Measurements from ENCODE around the gene HYAL3. TPM values are rescaled to one million over a fixed set of nuclear protein-coding genes. Genes with fewer than 3 reads are reported as not detected.
A peak's percentile ranks its signal among the peaks of the same experiment; 100 is the strongest.

Gene HYAL3
- total and polyA plus RNA-seq, 2 of the 13 experiments (the other 11 are each of a cell fraction or from before 2014, with no cell fraction given): 5.5 to 10.4 TPM

- no peak for TF ChIP-seq GLMP (CRISPR knock-in tag; IDR thresholded peaks at IDR 0.05; ENCODE audit: borderline replicate concordance)
- TF ChIP-seq AGO2 (optimal IDR thresholded peaks at IDR 0.05; ENCODE audit: low read depth, low read length): peak; percentile 54
- no peak for TF ChIP-seq IRX3 (CRISPR knock-in tag; IDR thresholded peaks at IDR 0.05; ENCODE audit: borderline replicate concordance, low read depth)
- no peak for TF ChIP-seq RNF2 (conservative IDR thresholded peaks at IDR 0.05; ENCODE audit: low read depth)
- no peak for TF ChIP-seq ZNF143 (CRISPR knock-in tag; IDR thresholded peaks at IDR 0.05)
- no peak for TF ChIP-seq ATF7 (IDR thresholded peaks at IDR 0.05)
- TF ChIP-seq ATF7 (CRISPR knock-in tag; IDR thresholded peaks at IDR 0.05): no peak
- TF ChIP-seq ZFP90 (CRISPR knock-in tag; IDR thresholded peaks at IDR 0.05; ENCODE audit: borderline replicate concordance): no peak
- TF ChIP-seq ZNF597 (CRISPR knock-in tag; IDR thresholded peaks at IDR 0.05): no peak
- no peak for TF ChIP-seq ZNF224 (CRISPR knock-in tag; IDR thresholded peaks at IDR 0.05)
- no peak for TF ChIP-seq CREM (IDR thresholded peaks at IDR 0.05)
- TF ChIP-seq CREM (CRISPR knock-in tag; IDR thresholded peaks at IDR 0.05): no peak
- no peak for TF ChIP-seq FOXA1 (IDR thresholded peaks at IDR 0.05)
- no peak for TF ChIP-seq FOXA1 (CRISPR knock-in tag; IDR thresholded peaks at IDR 0.05)
- TF ChIP-seq CENPBD1 (CRISPR knock-in tag; IDR thresholded peaks at IDR 0.05; ENCODE audit: borderline replicate concordance, low read depth): no peak
- TF ChIP-seq ZBTB43 (CRISPR knock-in tag; conservative IDR thresholded peaks at IDR 0.05): no peak
- no peak for TF ChIP-seq PHB2 (IDR thresholded peaks at IDR 0.05; ENCODE audit: partially characterized antibody)
- TF ChIP-seq KDM3A (CRISPR knock-in tag; IDR thresholded peaks at IDR 0.05; ENCODE audit: low read depth): no peak
- TF ChIP-seq IKZF5 (CRISPR knock-in tag; IDR thresholded peaks at IDR 0.05): no peak
- no peak for TF ChIP-seq ZNF124 (CRISPR knock-in tag; IDR thresholded peaks at IDR 0.05)
- TF ChIP-seq GFI1 (CRISPR knock-in tag; IDR thresholded peaks at IDR 0.05; ENCODE audit: borderline replicate concordance): no peak; the same call in 1 of the 2 replicates
- TF ChIP-seq AKNA (CRISPR knock-in tag; IDR thresholded peaks at IDR 0.05; ENCODE audit: borderline replicate concordance): no peak
These were observed 21.7 kb upstream of the HYAL3 start (continued) for GRCh38 chr3:50320853-50321335.
